M059J (cell line): ENCODE results near the gene SH3TC1. TPM values are rescaled to one million over a fixed set of nuclear protein-coding genes. Genes with fewer than 3 reads are reported as not detected.

Source experiments
- DNase-seq: peaks from one replicate; pipeline ENCODE4 v3.0.0-alpha.2; 2012; ENCODE audit warnings: low read depth
- total RNA-seq: library from RNA; depleted of rRNA; stranded (reverse); fragments of >200 nt; shearing (Covaris generic); gene quantifications from 2 replicates; pipeline ENCODE4 v1.2.3, GENCODE V29; 2014

Gene SH3TC1
- total RNA-seq, 1 experiment from 2014 or later: 1.8 TPM

GRCh38 chr4:8163436-8164193 lies 35.5 kb upstream of the SH3TC1 start:
- no peak for DNase-seq

DNA sequence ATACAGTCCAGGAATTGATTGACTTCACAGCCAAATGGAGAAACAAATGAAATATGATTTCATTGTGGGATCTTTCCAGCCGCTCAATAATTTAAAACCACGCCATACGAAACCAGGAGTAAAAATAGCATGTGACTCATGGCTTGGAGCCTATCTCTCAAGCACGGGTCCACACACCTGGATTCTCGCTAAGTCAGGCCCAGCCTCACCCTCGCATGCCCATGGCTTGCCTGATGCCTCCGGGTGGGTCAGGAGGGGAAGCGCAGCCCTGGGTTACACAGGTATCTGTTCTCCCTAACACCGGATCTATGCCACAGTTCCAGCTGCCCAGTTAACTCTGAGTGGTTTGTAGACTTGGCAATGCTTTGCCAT lies 34.9 kb upstream of the SH3TC1 start:
- no peak for DNase-seq

DNA sequence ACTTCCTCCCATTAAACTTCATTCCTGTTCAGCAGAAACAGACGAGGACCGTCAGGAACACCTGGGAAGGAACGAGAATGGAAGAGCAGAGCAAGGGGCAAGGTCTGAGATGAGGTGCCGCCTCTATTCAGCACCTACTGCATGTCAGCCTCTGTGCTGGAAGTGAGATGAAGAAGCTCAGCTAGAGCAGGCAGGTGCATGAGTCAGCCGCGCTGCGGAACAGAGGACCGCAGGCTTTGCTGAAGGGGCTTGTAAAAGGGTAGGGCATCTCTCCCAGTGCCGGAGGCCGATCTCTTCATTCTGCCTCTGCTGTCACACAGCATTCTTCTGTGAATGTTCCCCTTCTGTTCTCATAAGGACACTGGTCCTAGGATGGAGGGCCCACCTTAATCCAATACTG lies 34.4 kb upstream of the SH3TC1 start:
- DNase-seq: no peak

DNA sequence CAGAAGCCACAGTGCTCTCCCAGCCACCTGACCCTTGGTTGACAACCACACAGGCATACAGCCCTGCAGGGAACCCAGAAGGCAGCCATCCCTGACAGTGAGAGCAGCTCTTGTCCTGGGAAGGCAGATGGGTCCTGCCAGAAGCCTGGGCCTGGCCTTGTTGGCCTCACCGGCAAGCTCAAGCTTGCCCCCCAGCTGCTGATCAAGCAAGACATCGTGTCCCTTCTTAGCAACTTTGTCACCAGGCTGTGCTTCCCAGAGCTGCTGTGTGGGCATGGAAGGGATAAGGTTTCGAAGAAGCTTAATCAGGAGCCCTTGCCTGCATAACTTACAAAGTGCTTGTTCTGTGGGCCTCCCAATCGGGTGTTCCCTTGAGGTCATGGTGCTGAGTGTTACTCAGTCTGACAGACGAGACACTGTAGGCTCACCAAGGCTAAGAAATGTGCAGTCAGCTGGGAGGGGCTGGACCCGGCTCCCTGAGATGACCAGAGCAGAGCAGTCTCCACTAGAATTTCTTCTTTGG lies 33.7 kb upstream of the SH3TC1 start:
- DNase-seq: no peak

DNA sequence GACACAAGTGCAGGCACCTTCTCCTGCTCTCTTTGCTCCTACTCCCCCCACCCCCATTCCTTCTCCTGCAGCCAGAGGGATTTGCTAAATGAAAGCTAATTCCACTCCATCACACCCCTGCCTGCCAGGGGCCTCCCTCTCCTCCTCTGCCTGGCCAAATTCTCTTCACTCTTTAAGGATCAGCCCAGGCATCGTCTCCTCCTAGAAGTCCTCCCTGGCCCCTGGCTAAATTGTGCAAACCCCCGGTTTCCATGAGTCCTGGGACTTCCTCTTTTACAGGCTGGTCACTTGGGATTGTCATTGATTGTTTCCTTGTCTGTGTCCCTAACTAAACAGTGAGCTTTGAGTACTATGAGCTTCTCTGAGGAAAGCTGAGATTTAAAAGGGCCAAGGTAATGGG lies 31.8 kb upstream of the SH3TC1 start:
- no peak for DNase-seq

GRCh38 chr4:8167815-8168214 lies 31.3 kb upstream of the SH3TC1 start:
- DNase-seq: no peak

DNA sequence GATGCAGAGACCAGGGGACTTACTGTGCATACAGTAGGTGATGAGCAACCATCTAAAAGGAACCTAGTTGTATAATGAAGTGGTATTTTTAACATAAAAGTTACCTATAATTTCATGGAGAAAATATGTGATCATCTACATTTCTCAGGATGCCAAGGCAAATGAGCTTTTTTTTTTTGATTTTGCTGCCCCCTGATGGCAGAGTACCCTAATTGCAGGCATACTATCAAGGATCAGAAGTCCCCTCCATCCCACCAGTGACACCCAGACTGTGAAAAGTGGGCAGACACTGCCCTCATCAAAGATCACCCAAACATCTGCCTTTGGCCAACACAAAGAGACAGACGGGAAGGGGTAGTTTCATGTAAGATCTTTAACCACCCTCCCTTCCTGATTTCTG lies 30.9 kb upstream of the SH3TC1 start:
- DNase-seq: no peak

- DNase-seq: no peak
Observed at GRCh38 chr4:8168832-8169598, 30.1 kb upstream of the SH3TC1 start.

GRCh38 chr4:8169763-8170162 lies 29.3 kb upstream of the SH3TC1 start:
- no peak for DNase-seq

GRCh38 chr4:8170341-8170740 lies 28.7 kb upstream of the SH3TC1 start:
- no peak for DNase-seq

DNA sequence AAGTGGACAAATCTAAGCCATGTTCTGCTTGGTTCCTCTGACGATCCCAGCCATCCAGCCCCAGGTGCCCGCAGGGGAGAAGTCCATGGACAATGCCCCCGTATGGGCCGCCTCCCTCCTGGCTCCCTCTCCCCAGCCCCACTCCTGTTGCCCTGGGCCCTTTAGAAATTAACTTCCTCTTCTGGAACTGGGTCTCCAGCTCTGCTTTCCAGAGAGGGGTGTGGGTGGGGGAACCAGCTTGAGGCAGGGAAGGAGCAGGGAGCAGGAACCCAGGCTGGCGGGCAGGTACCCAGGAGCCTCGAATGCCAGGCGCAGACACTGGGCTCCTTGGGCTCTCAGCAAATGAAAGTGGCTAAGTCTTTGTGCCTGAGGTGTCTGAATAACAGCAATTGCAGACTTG lies 27.8 kb upstream of the SH3TC1 start:
- DNase-seq: no peak

DNA sequence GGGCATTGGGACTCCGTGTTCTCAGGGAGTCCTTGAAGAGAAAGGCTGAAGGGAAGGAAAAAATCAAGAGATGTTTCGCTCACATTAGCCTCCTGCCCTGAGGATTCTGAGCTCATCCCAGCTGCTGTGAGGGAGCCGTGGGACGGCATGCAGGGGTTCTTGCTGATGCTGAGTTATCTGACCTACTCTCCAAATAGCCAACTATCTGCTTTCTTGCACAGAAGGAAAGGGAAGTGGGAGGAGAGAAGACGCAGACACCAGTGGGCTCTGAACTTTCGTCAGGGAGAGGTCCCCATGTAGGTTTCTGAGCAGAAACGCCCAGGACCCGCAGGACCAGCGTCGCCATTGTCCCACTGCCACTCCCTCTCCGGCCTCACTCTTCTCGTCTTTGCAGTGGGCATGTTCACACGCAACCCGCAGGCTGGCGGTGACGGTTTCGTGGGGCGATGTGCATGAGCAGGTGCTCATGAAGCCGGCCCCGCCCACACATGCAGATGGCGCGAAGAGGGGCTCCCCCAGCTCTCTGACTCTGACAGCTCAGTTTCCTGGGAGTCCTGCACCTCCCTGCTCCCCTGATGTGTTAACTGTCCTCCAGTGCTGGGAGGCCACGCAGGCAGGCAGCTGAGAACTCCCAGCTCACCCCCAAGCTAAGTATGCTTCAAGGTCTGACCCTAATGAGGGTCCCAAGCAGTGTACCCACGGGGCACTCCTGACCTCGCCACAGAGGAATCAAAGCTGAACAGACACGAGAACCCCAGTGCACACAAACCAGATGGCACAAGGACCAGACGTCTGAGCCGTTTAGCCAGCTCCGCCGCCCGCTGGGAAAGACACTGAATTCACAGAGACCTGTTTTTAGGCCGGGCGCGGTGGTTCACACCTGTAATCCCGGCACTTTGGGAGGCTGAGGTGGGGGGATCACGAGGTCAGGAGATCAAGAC lies 26.8 kb upstream of the SH3TC1 start:
- no peak for DNase-seq

- no peak for DNase-seq
Observed at GRCh38 chr4:8173492-8174242, 25.4 kb upstream of the SH3TC1 start.

- DNase-seq: no peak
Observed at GRCh38 chr4:8174970-8175369, 24.1 kb upstream of the SH3TC1 start.

- DNase-seq: no peak
Observed at GRCh38 chr4:8175686-8176085, 23.4 kb upstream of the SH3TC1 start.

DNA sequence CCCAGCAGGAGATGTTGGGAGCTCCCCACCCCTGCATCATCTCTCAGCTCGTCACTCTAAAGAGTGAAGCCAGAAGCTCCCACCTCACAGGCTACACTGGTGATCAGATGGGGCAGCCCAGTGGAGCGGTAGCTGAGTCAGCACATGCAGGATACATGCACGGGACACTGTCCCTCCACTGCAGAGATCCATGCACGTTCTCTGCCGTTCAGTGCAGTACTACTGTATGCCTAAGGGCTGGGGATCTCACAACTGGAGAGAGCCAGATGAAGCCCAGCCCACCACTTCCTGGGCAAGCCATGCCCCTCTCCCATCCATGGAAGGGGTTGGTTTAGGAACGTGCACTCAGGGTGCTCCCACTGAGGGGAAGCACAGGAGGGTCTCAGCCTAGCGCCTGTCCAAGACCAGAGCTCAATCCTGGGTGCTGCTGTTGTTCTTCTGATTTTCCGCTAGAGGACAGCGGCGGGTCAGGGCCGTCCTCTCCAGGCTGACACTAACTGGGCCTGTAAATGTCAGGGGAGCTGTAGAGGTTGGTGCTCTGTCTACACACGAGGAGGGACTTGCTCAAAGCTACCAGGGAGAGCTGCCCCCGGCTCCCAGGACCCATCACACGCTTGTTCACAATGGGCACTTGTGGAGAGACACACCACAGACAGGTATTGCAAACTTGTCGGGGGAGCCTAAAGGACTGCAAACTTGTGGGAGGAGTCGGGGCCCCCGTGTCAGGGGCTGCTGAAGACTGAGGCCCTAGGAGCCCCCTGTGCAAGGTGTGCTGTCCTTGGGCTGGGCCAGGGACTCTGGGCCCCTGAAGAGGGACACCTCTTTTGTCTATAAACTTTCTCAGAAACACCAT lies 22.3 kb upstream of the SH3TC1 start:
- DNase-seq: peak; percentile 49

DNA sequence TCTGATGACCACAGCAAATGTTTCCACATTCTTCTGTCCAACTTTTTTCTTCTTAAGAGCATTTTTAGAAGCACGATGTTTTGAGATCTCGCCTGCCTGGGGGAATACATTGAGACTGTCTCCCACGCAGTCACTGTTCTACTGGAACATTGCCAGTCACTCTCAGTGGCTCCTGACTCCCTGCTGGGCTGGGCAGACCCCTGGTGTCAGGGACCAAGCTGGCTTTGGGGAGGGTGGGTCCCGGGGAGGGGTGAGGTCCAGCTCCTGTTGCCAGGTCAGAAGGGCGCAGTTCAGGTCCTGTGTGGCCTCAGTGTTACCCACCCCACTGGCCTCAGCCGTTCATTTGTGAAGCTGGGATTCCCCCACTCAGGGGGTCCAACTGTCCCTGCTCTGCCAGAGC lies 21.5 kb upstream of the SH3TC1 start:
- no peak for DNase-seq

- DNase-seq: no peak
Observed at GRCh38 chr4:8177956-8178355, 21.1 kb upstream of the SH3TC1 start.

DNA sequence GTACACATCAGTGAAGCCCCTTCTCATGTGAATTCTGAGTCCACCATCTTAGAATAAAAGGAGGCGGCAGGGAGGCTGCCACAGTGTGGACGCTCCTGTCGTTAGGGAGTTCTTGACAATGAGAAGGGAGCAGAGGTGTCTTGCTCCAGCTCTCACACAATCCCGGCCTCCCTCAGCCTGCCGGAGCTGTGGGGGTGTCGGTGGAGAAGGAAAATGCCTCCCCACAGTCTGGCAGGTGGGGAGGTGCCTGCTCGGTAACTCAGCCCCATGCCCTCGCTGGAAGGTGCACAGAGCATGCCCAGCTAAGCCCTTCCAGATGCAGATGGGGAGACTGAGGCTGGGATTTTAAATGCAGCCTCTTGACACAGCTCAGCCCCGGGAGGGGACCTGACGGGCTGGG lies 20.0 kb upstream of the SH3TC1 start:
- no peak for DNase-seq

GRCh38 chr4:8179771-8180170 lies 19.3 kb upstream of the SH3TC1 start:
- no peak for DNase-seq
